Right cardiac atrium (tissue), 5 donors: ENCODE measurements around the gene KIN. TPM values are rescaled to one million over a fixed set of nuclear protein-coding genes. Genes with fewer than 3 reads are reported as not detected.
A peak's percentile ranks its signal among the peaks of the same experiment; 100 is the strongest.
"Not testable (repeated sequence)": the region's sequence is repeated elsewhere in the genome, so short reads cannot be mapped to it uniquely, and the experiment has no call there.

ENCODE experiments used
- ATAC-seq, 2 donors: fragments of 200-7000 bp; cut with Tn5 transposase; one replicate each; pipeline versions ENCODE4 v1.8.0 to v1.9.1; 2020; ENCODE audit warnings: moderate library complexity in 2 of 2, mild to moderate bottlenecking in 1 of 2
- DNase-seq, 3 donors: peaks; one replicate each; pipeline ENCODE4 v3.0.0-alpha.2; 2020
- H3K27ac ChIP-seq: one replicate; pipeline ENCODE4 v1.5.1; 2013; ENCODE audit warnings: mild to moderate bottlenecking, low read length, control low read depth, moderate library complexity
- H3K27me3 ChIP-seq: one replicate; pipeline ENCODE4 v1.6.1; 2013; ENCODE audit not compliant: control insufficient read depth, insufficient read depth
- H3K4me1 ChIP-seq: one replicate; pipeline ENCODE4 v1.6.1; 2013; ENCODE audit warnings: low read length; ENCODE audit not compliant: control insufficient read depth, insufficient read depth
- H3K4me3 ChIP-seq: one replicate; pipeline ENCODE4 v1.5.1; 2013; ENCODE audit warnings: low read length, control low read depth
- H3K9me3 ChIP-seq: one replicate; pipeline ENCODE4 v1.6.1; 2013; ENCODE audit warnings: low read length; ENCODE audit not compliant: control insufficient read depth
- WGBS: extraction: QIAGEN DNeasy Blood & Tissue Kit; methylation state at CpG from one replicate; pipeline ENCODE4 v1.1.7; 2013; 5-methylcytosine and 5-hydroxymethylcytosine counted together
- intact Hi-C, 4 donors: fragments of 100-400 bp; cut with DNase I; formaldehyde crosslinking; loops; one replicate each; pipeline versions ENCODE4 v1.11.0 to v1.14.0; 2022 to 2023
- polyA plus RNA-seq: library from polyadenylated mRNA; stranded (reverse); fragments of 200-250 nt; gene quantifications from one replicate; pipeline ENCODE4 v1.2.3, GENCODE V29; 2013
- total RNA-seq, 4 donors: library from RNA; stranded (reverse); fragmentation: NEBNext Ultra II Directional; extraction: Animal tissue kit (Norgen Biotek cat#: 25700); gene quantifications; one replicate each; pipeline ENCODE4 v1.2.1, GENCODE V29; 2021
- donor health status: healthy with polysubstance abuse.
- donor health status: DM: no; HTN: yes; CAD: no.
- donor health status: DM: no; HTN: no; CAD: no.
- donor health status: DM: no; HTN: yes; CAD: no; lungs with severe emphysema.
- donor health status: DM: yes; HTN: yes; CAD: no.

KIN gene
- total and polyA plus RNA-seq, 5 donors = 7.1 to 9.9 (median 8.0) TPM

DNA sequence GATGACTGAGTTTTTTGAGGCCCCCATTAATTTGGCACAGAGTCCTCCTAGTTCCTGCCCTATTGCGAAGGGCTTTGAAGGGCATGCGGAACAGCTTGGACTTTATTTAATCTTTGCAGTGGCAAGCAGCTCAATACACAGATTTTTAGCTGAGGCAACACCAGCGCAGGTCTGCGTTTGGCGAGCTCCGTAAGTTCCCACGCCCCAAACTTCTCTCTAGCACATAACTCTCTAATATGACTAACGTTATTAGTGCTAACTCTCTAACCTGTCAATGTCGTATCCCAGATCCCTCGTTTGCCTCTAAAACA lies 30.1 kb upstream of the KIN start:
- under 1% methylated on average over 10 of the region's 10 CpGs for WGBS

DNA sequence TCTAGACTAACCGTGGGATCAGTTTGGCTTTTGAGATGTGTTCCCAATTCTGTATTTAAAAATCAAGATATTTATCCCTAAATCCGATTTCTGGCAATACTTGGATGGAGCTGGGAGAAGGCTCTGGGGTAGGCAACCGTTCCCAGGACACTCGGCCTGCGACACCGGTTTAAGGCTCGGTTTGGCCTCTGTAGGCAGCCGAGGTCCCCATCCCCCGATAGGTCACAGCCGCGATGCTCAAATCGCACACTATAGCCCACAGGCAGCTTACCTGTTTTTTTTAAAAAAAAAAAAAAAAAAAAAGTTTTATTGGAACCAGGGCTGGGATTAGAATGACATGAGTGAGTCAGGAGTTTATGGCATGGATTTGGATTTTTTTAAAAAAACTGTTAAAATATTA lies 29.8 kb upstream of the KIN start:
- WGBS = 18% methylated on average over 12 of the region's 12 CpGs
- no peaks in the 10 kb centered on the region for H3K4me1 ChIP-seq
- intact Hi-C loops = no loop called here
- H3K27ac ChIP-seq = no peak overlapping the region
- H3K4me3 ChIP-seq = peak overlapping the region; percentile 82
- ATAC-seq = no peak
- no peak for DNase-seq
- no peaks in the 10 kb centered on the region for H3K9me3 ChIP-seq
- H3K27me3 ChIP-seq = no peaks in the 10 kb centered on the region

More for the DNA sequence above, 30.1 kb upstream of the KIN start:
- H3K9me3 ChIP-seq = no peaks in the 10 kb centered on the region
- no peak overlapping the region for H3K27ac ChIP-seq
- DNase-seq (no peak), ATAC-seq (no peak)
- H3K27me3 ChIP-seq = no peaks in the 10 kb centered on the region
- no peaks in the 10 kb centered on the region for H3K4me1 ChIP-seq
- intact Hi-C loops = no loop called here
- H3K4me3 ChIP-seq = peak overlapping the region; percentile 82

DNA sequence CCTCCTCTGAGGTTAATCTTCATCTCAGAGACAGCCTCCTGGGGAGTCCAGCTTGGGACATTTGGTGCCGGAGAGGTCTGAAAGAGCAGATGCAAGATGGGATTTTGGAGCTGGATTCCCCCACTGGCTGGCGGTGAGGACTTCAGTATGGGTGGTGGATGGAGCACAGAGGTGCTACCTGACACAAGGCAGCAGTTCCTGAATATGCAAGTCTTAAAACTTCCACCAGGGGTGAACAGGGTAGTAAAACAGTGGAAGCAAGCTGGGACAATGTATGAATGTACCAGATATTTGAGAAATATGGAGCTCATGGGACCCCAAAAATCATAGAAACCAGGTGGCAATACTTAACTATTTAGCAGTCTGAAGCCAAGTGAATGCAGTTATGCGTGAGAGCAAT lies 25.7 kb upstream of the KIN start:
- H3K27ac ChIP-seq = no peak overlapping the region
- no peak overlapping the region for H3K4me3 ChIP-seq
- intact Hi-C loops = no loop called here
- ATAC-seq (no peak), DNase-seq (no peak)
- 66% methylated on average over 3 of the region's 3 CpGs for WGBS
- H3K27me3 ChIP-seq = no peaks in the 10 kb centered on the region
- H3K4me1 ChIP-seq = no peaks in the 10 kb centered on the region
- no peaks in the 10 kb centered on the region for H3K9me3 ChIP-seq

DNA sequence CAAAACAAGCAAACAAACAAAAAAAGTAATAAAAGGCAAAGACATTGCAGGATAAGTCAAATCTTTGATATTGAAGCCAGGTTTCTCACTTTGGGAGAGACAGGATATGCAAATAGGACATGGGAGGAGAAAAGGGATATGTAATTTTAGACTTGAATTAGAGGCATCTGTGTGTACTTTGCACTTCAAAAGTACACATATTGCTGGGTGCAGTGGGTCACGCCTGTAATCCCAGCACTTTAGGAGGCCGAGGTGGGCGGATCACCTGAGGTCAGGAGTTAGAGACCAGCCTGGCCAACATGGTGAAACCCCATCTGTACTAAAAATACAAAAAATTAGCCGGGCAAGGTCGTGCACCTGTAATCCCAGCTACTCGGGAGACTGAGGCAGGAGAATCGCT lies 23.9 kb upstream of the KIN start:
- intact Hi-C loops, H3K9me3 ChIP-seq, H3K27ac ChIP-seq, H3K27me3 ChIP-seq, ATAC-seq, DNase-seq, H3K4me1 ChIP-seq, H3K4me3 ChIP-seq: not testable (repeated sequence)
- 75% methylated on average over 7 of the region's 7 CpGs for WGBS

DNA sequence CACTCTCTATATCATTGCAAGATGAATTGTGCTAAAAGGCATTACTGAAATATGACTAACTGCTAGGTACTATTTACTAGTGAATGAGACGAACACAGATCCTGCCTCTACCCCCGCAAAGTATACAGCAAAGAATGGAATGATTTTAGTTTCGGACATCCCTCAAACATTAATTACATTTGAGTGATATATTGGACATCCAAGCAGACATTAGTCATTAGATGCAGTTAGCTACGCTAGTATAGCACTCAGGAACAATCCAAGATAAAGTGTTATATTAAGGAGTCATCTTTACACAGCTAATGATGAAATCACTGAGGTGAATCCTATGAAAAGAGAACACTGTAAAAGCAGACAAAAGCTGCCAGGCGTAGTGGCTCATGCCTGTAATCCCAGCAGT lies 23.2 kb upstream of the KIN start:
- DNase-seq (no peak), ATAC-seq (no peak)
- Histone ChIP-seq H3K4me3 (no peak overlapping the region), H3K9me3 (no peaks in the 10 kb centered on the region), H3K27ac (no peak overlapping the region), H3K27me3 (no peaks in the 10 kb centered on the region), H3K4me1 (no peaks in the 10 kb centered on the region)
- WGBS = 86% methylated on average over 5 of the region's 5 CpGs
- intact Hi-C loops = no loop called here

DNA sequence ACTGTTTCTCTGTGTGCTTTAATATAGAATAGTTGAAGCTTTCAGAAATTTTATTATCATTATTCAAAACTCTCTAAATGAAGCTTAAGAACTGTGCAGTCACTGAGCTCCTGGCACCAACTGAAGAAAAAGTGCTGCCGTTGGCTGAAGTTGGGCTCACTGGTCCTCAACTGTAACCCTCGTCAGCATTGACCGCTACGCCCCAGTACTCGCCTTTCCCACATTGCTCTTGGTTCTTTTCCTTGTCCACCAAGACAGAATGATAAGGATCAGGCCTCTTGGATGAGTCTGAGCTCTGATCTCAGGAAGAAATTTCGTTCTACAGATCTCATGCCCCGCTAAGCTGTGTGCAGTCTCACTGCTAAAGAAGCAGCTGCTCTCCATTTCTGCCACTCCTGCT lies 22.6 kb upstream of the KIN start:
- H3K9me3 ChIP-seq = no peaks in the 10 kb centered on the region
- WGBS = 79% methylated on average over 7 of the region's 7 CpGs
- H3K27ac ChIP-seq = no peak overlapping the region
- H3K27me3 ChIP-seq = no peaks in the 10 kb centered on the region
- no peak overlapping the region for H3K4me3 ChIP-seq
- no peak for ATAC-seq
- DNase-seq = no peak
- H3K4me1 ChIP-seq = no peaks in the 10 kb centered on the region
- intact Hi-C loops = no loop called here

DNA sequence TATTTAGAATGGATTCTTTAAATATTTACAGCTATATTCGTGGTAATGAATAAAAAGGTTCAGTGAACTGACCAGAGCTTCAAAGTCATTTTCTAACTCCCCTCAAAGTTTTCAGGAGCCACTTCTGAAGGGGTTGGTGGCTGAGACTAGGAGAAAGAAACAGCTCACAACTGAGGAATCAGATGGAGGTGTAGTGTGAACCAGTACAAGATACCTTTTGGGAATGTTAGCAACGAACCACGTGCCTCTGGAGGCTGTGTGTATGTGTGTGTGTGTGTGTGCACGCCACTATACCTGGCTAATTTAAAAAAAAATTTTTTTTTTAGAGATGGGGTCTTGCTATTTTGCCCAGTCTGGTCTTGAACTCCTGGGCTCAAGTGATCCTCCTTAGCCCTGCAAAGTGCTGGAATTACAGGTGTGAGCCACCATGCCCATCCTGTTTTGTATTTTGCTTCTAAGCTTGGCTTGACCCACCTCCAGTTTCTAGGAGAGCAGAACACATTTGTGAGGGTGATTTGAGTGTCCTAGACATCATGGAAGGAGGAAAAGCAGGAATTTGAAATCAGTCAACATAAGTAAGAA lies 21.0 kb upstream of the KIN start:
- no peaks in the 10 kb centered on the region for H3K9me3 ChIP-seq
- no peak overlapping the region for H3K4me3 ChIP-seq
- 76% methylated on average over 4 of the region's 4 CpGs for WGBS
- no peaks in the 10 kb centered on the region for H3K27me3 ChIP-seq
- ATAC-seq (no peak), DNase-seq (no peak)
- H3K27ac ChIP-seq = no peak overlapping the region
- no peaks in the 10 kb centered on the region for H3K4me1 ChIP-seq
- intact Hi-C loops = no loop called here

DNA sequence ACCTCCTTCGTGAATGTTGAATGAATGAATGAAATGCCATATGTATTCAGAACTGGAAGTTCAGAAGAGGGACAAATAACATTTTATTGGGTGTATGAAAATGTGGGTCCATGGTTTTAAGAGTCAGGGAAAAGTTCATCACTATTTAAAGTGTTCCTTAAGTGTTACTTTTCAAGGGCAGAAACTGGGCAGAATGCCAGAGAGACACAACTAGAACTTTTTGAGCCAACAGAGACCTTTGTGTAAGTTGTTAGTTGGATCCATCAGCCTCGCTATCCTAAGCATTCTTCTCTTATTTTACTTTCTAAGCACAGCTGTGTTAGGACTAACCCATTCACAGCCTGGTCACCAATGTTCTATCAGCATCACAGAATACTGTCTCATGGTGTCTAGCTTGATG lies 16.9 kb upstream of the KIN start:
- intact Hi-C loops = no loop called here
- 56% methylated on average over 2 of the region's 2 CpGs for WGBS
- H3K9me3 ChIP-seq = no peaks in the 10 kb centered on the region
- no peak for ATAC-seq
- no peaks in the 10 kb centered on the region for H3K27me3 ChIP-seq
- H3K4me3 ChIP-seq = no peak overlapping the region
- DNase-seq = no peak
- H3K4me1 ChIP-seq = peaks cover 2% of the 10 kb centered on the region
- H3K27ac ChIP-seq = no peak overlapping the region

DNA sequence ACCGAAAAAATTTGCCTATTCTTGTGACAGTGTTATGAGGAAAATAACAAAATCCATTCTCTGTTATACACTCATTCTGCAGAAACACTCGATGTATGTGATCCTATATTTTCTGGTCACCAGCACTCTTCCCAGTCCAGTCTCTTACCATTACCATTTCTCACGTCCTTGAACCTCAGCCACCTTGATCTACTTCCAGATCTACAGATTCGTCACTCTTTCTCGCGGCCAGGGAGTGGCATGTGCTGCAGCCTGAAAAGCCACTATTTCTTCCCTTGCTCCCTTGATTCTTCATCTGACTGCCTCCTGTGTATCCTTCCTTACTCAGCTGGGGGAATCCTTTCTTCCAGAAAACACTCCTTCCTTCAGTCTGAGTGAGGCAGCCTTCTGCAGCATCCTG lies 16.4 kb upstream of the KIN start:
- Histone ChIP-seq H3K4me3 (no peak overlapping the region), H3K27me3 (no peaks in the 10 kb centered on the region), H3K9me3 (no peaks in the 10 kb centered on the region), H3K4me1 (peaks cover 2% of the 10 kb centered on the region), H3K27ac (no peak overlapping the region)
- intact Hi-C loops = no loop called here
- no peak for ATAC-seq
- DNase-seq = no peak
- 81% methylated on average over 6 of the region's 6 CpGs for WGBS

DNA sequence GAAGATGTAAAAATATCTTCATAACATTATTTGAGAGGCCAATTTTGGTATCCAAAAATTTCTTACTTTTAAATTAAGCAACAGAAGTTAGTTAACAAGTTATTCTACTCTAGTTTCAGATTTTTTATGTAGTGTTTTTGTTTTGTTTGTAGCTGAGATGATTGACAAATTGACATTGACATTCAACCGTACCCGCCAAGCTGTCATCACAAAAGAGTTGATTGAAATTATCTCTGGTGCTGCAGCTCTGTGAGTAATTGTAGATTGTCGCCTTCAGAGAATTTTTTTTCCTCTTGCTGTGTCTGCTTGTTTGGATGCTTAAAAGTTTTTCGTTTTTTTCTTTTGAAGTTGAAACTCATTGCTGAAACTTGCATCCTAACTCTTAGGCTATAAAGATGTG lies 14.8 kb upstream of the KIN start:
- no peak overlapping the region for H3K27ac ChIP-seq
- H3K4me1 ChIP-seq = peaks cover 2% of the 10 kb centered on the region
- intact Hi-C loops = no loop called here
- 70% methylated on average over 4 of the region's 4 CpGs for WGBS
- no peak for ATAC-seq
- no peak for DNase-seq
- no peaks in the 10 kb centered on the region for H3K9me3 ChIP-seq
- H3K27me3 ChIP-seq = no peaks in the 10 kb centered on the region
- H3K4me3 ChIP-seq = no peak overlapping the region

DNA sequence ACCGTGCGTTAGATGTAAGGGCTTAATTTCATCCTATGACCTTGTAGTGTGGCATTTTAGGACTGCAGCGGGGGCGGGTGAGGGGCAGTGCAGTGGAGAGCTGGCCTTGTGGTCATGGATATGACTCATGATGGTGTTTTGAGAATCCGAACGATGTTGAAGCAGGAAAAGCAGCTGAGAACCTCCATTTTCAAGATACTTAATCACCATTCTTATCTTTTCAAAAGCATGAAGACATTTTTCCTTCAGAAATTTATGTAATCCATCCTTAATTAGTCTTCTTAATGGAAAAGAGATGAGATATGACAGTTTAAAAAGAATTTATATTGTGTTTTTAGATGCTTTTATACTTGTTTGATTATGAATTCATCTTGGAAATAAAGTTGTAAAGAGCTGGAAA lies 9.8 kb upstream of the KIN start:
- Histone ChIP-seq H3K27me3 (no peaks in the 10 kb centered on the region), H3K9me3 (no peaks in the 10 kb centered on the region), H3K27ac (no peak overlapping the region), H3K4me1 (peaks cover 4% of the 10 kb centered on the region), H3K4me3 (no peak overlapping the region)
- intact Hi-C loops = no loop called here
- peak in 1 of 2 donors; percentile 60 for ATAC-seq
- WGBS = 47% methylated on average over 6 of the region's 6 CpGs
- peak in 1 of 3 donors; percentile 44 for DNase-seq

DNA sequence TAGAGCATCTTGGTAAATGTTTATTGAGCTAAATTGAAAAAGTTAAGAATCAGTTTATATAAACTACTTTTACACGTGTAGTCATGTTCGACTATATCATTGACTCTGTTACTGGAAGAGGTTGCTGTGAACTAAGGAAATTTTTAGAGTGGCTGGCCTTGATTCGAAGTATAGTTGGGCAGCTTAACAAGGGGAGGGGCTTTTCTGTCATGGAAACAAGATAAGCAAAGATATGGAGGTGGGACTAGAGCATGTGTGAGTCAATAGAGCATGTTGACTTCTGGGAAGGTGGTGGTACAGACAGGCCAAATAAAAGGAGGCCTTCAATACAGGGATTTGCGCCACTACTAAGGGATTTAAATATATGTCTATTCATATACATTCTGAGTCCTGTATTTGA lies 7.8 kb upstream of the KIN start:
- Histone ChIP-seq H3K4me3 (no peak overlapping the region), H3K27me3 (no peaks in the 10 kb centered on the region), H3K27ac (peak overlapping the region; percentile 37), H3K9me3 (no peaks in the 10 kb centered on the region), H3K4me1 (peaks cover 4% of the 10 kb centered on the region)
- no peak for DNase-seq
- peak; percentile 92 to 95 for ATAC-seq
- WGBS = 38% methylated on average over 4 of the region's 4 CpGs
- intact Hi-C loops = no loop called here
